Measurements from ENCODE around the gene LGR5.

GRCh38 chr12:71447691-71448132, 8.1 kb downstream of the LGR5 start:
- no peak for TF ChIP-seq CREB1 (IDR thresholded peaks at IDR 0.05; ENCODE audit: low read depth)
- no peak for TF ChIP-seq EP300 (IDR thresholded peaks at IDR 0.05; ENCODE audit: borderline replicate concordance)
- no peak for TF ChIP-seq NFIC (IDR thresholded peaks at IDR 0.05)
- TF ChIP-seq RAD21 (IDR thresholded peaks at IDR 0.05; ENCODE audit: low read depth): no peak
- no peak for TF ChIP-seq TCF12 (IDR thresholded peaks at IDR 0.05; ENCODE audit: low read depth)
- TF ChIP-seq, protein P1, sequence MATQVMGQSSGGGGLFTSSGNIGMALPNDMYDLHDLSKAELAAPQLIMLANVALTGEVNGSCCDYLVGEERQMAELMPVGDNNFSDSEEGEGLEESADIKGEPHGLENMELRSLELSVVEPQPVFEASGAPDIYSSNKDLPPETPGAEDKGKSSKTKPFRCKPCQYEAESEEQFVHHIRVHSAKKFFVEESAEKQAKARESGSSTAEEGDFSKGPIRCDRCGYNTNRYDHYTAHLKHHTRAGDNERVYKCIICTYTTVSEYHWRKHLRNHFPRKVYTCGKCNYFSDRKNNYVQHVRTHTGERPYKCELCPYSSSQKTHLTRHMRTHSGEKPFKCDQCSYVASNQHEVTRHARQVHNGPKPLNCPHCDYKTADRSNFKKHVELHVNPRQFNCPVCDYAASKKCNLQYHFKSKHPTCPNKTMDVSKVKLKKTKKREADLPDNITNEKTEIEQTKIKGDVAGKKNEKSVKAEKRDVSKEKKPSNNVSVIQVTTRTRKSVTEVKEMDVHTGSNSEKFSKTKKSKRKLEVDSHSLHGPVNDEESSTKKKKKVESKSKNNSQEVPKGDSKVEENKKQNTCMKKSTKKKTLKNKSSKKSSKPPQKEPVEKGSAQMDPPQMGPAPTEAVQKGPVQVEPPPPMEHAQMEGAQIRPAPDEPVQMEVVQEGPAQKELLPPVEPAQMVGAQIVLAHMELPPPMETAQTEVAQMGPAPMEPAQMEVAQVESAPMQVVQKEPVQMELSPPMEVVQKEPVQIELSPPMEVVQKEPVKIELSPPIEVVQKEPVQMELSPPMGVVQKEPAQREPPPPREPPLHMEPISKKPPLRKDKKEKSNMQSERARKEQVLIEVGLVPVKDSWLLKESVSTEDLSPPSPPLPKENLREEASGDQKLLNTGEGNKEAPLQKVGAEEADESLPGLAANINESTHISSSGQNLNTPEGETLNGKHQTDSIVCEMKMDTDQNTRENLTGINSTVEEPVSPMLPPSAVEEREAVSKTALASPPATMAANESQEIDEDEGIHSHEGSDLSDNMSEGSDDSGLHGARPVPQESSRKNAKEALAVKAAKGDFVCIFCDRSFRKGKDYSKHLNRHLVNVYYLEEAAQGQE (IDR thresholded peaks at IDR 0.05; ENCODE audit: low read depth): no peak
- no peak for TF ChIP-seq MAX (IDR thresholded peaks at IDR 0.05)
